Mucosa of rectum (tissue), 2 donors: ENCODE results near the gene PPP1R9A.

Experiments
- H3K27ac ChIP-seq, 2 donors: one replicate each; pipeline ENCODE4 v1.7.0; 2013; ENCODE audit warnings: inconsistent platforms in 2 of 2, low read depth in 2 of 2, low read length in 2 of 2
- H3K27me3 ChIP-seq, 2 donors: one replicate each; pipeline ENCODE4 v1.7.0; 2013; ENCODE audit warnings: low read length in 2 of 2; ENCODE audit not compliant: control insufficient read depth in 2 of 2, insufficient read depth in 2 of 2
- H3K36me3 ChIP-seq, 2 donors: one replicate each; pipeline ENCODE4 v1.7.0; 2013; ENCODE audit warnings: low read length in 2 of 2; ENCODE audit not compliant: control insufficient read depth in 2 of 2, insufficient read depth in 2 of 2
- H3K4me1 ChIP-seq, 2 donors: one replicate each; pipeline ENCODE4 v1.7.0; 2013; ENCODE audit warnings: low read length in 2 of 2, mild to moderate bottlenecking in 1 of 2; ENCODE audit not compliant: control insufficient read depth in 2 of 2, insufficient read depth in 2 of 2
- H3K4me3 ChIP-seq, 2 donors: one replicate each; pipeline ENCODE4 v1.7.0; 2013; ENCODE audit warnings: low read length in 2 of 2
- H3K9ac ChIP-seq, 2 donors: one replicate each; pipeline ENCODE4 v1.7.0; 2013; ENCODE audit warnings: low read length in 2 of 2, low read depth in 1 of 2, mild to moderate bottlenecking in 1 of 2
- H3K9me3 ChIP-seq, 2 donors: one replicate each; pipeline ENCODE4 v1.7.0; 2013; ENCODE audit warnings: low read length in 2 of 2; ENCODE audit not compliant: control insufficient read depth in 2 of 2
- donor health status: healthy.
- donor health status: Normal muscosa, but diverticular disease.

PPP1R9A gene

GRCh38 chr7:94940241-94940640, 32.8 kb downstream of the PPP1R9A start:
- Histone ChIP-seq H3K27me3 (no peaks in the 10 kb centered on the region), H3K4me1 (no peaks in the 10 kb centered on the region), H3K36me3 (no peaks in the 10 kb centered on the region), H3K9me3 (no peaks in the 10 kb centered on the region), H3K4me3 (no peak overlapping the region), H3K9ac (no peak overlapping the region), H3K27ac (no peak overlapping the region)

GRCh38 chr7:94941844-94942632, 34.6 kb downstream of the PPP1R9A start:
- Histone ChIP-seq H3K4me3 (no peak overlapping the region), H3K27ac (no peak overlapping the region), H3K9me3 (no peaks in the 10 kb centered on the region), H3K27me3 (no peaks in the 10 kb centered on the region), H3K9ac (no peak overlapping the region), H3K36me3 (no peaks in the 10 kb centered on the region), H3K4me1 (no peaks in the 10 kb centered on the region)

- no peak overlapping the region for H3K27ac ChIP-seq
- no peaks in the 10 kb centered on the region for H3K36me3 ChIP-seq
- no peaks in the 10 kb centered on the region for H3K27me3 ChIP-seq
- no peaks in the 10 kb centered on the region for H3K4me1 ChIP-seq
- H3K4me3 ChIP-seq: no peak overlapping the region
- no peaks in the 10 kb centered on the region for H3K9me3 ChIP-seq
- no peak overlapping the region for H3K9ac ChIP-seq
Measured at GRCh38 chr7:94943134-94943533, 35.7 kb downstream of the PPP1R9A start.

GRCh38 chr7:94949532-94949931, 42.1 kb downstream of the PPP1R9A start:
- no peak overlapping the region for H3K4me3 ChIP-seq
- no peaks in the 10 kb centered on the region for H3K4me1 ChIP-seq
- H3K27ac ChIP-seq: no peak overlapping the region
- no peak overlapping the region for H3K9ac ChIP-seq
- no peaks in the 10 kb centered on the region for H3K27me3 ChIP-seq
- no peaks in the 10 kb centered on the region for H3K36me3 ChIP-seq
- no peaks in the 10 kb centered on the region for H3K9me3 ChIP-seq

- H3K4me3 ChIP-seq: no peak overlapping the region
- no peaks in the 10 kb centered on the region for H3K4me1 ChIP-seq
- H3K9me3 ChIP-seq: no peaks in the 10 kb centered on the region
- H3K36me3 ChIP-seq: no peaks in the 10 kb centered on the region
- H3K27me3 ChIP-seq: no peaks in the 10 kb centered on the region
- H3K9ac ChIP-seq: no peak overlapping the region
- no peak overlapping the region for H3K27ac ChIP-seq
Measured at GRCh38 chr7:94955807-94956206, 48.4 kb downstream of the PPP1R9A start.

GRCh38 chr7:94957061-94957460, 49.7 kb downstream of the PPP1R9A start:
- Histone ChIP-seq H3K4me3 (no peak overlapping the region), H3K27ac (no peak overlapping the region), H3K36me3 (no peaks in the 10 kb centered on the region), H3K9ac (no peak overlapping the region), H3K4me1 (no peaks in the 10 kb centered on the region), H3K27me3 (no peaks in the 10 kb centered on the region), H3K9me3 (no peaks in the 10 kb centered on the region)

- no peaks in the 10 kb centered on the region for H3K27me3 ChIP-seq
- H3K9me3 ChIP-seq: no peaks in the 10 kb centered on the region
- no peaks in the 10 kb centered on the region for H3K36me3 ChIP-seq
- no peaks in the 10 kb centered on the region for H3K4me1 ChIP-seq
- no peak overlapping the region for H3K27ac ChIP-seq
- no peak overlapping the region for H3K4me3 ChIP-seq
- H3K9ac ChIP-seq: no peak overlapping the region
Measured at GRCh38 chr7:94962661-94963060, 55.3 kb downstream of the PPP1R9A start.

- Histone ChIP-seq H3K4me3 (no peak overlapping the region), H3K9me3 (no peaks in the 10 kb centered on the region), H3K27ac (no peak overlapping the region), H3K36me3 (no peaks in the 10 kb centered on the region), H3K27me3 (no peaks in the 10 kb centered on the region), H3K9ac (no peak overlapping the region), H3K4me1 (no peaks in the 10 kb centered on the region)
Measured at GRCh38 chr7:94969434-94970084, 62.2 kb downstream of the PPP1R9A start.

GRCh38 chr7:94970085-94970576, 62.7 kb downstream of the PPP1R9A start:
- no peaks in the 10 kb centered on the region for H3K27me3 ChIP-seq
- no peak overlapping the region for H3K27ac ChIP-seq
- no peaks in the 10 kb centered on the region for H3K4me1 ChIP-seq
- no peaks in the 10 kb centered on the region for H3K9me3 ChIP-seq
- H3K9ac ChIP-seq: no peak overlapping the region
- no peak overlapping the region for H3K4me3 ChIP-seq
- no peaks in the 10 kb centered on the region for H3K36me3 ChIP-seq

- Histone ChIP-seq H3K27me3 (no peaks in the 10 kb centered on the region), H3K4me3 (no peak overlapping the region), H3K36me3 (no peaks in the 10 kb centered on the region), H3K4me1 (no peaks in the 10 kb centered on the region), H3K9ac (no peak overlapping the region), H3K9me3 (no peaks in the 10 kb centered on the region), H3K27ac (no peak overlapping the region)
Measured at GRCh38 chr7:94971051-94971867, 63.9 kb downstream of the PPP1R9A start.
